Stimulated activated CD4-positive, alpha-beta T cell treated with anti-CD3 and anti-CD28 coated beads, Interleukin-4, amount 100 ng/mL, for 4 hours (primary cell): Measurements from ENCODE around the gene USP17L15.
A peak's percentile ranks its signal among the peaks of the same experiment; 100 is the strongest.
"Not testable (repeated sequence)": the region's sequence is repeated elsewhere in the genome, so short reads cannot be mapped to it uniquely, and the experiment has no call there.

Experiments
- DNase-seq, 2 experiments: peaks; one replicate each; pipeline ENCODE4 v3.0.0-alpha.2; 2020

USP17L15 gene

GRCh38 chr4:9234085-9234484 lies at the start of gene USP17L15:
Gene USP17L15 (plus strand): TSS chr4:9234385. CDS start chr4:9234385, 0 bp downstream.
- DNase-seq = not testable (repeated sequence)

GRCh38 chr4:9210357-9210756 lies 23.8 kb upstream of the USP17L15 start, which contains the start of gene USP17L10:
Gene USP17L10 (plus strand): TSS chr4:9210657. CDS start chr4:9210657, 0 bp downstream.
- DNase-seq = not testable (repeated sequence)

GRCh38 chr4:9214701-9215100 lies 19.5 kb upstream of the USP17L15 start:
- DNase-seq = not testable (repeated sequence)

- not testable (repeated sequence) for DNase-seq
Observed at GRCh38 chr4:9215105-9215504, 19.1 kb upstream of the USP17L15 start, which contains the start of gene USP17L11. Gene USP17L11 (plus strand): TSS chr4:9215405. CDS start chr4:9215405, 0 bp downstream.

GRCh38 chr4:9219852-9220251 lies 14.3 kb upstream of the USP17L15 start, which contains the start of gene USP17L12:
Gene USP17L12 (plus strand): TSS chr4:9220152. CDS start chr4:9220152, 0 bp downstream.
- not testable (repeated sequence) for DNase-seq

GRCh38 chr4:9224596-9224995 lies 9.6 kb upstream of the USP17L15 start, which contains the start of gene USP17L13:
Gene USP17L13 (plus strand): TSS chr4:9224896. CDS start chr4:9224896, 0 bp downstream.
- not testable (repeated sequence) for DNase-seq

GRCh38 chr4:9230249-9230648 lies 3.9 kb upstream of the USP17L15 start:
- DNase-seq = not testable (repeated sequence)

GRCh38 chr4:9238461-9238860 lies 4.3 kb downstream of the USP17L15 start:
- DNase-seq = not testable (repeated sequence)

- DNase-seq = not testable (repeated sequence)
Observed at GRCh38 chr4:9243579-9243978, 9.4 kb downstream of the USP17L15 start, which contains the start of gene USP17L17. Gene USP17L17 (plus strand): TSS chr4:9243879. CDS start chr4:9243879, 0 bp downstream.

GRCh38 chr4:9247953-9248680 lies 13.9 kb downstream of the USP17L15 start, which contains the start of gene USP17L18:
Gene USP17L18 (plus strand): TSS chr4:9248630. CDS start chr4:9248630, 0 bp downstream.
- not testable (repeated sequence) for DNase-seq

GRCh38 chr4:9253078-9253477 lies 18.9 kb downstream of the USP17L15 start, which contains the start of gene USP17L19:
Gene USP17L19 (plus strand): TSS chr4:9253378. CDS start chr4:9253378, 0 bp downstream.
- not testable (repeated sequence) for DNase-seq

GRCh38 chr4:9257824-9258223 lies 23.6 kb downstream of the USP17L15 start, which contains the start of gene USP17L20:
Gene USP17L20 (plus strand): TSS chr4:9258124. CDS start chr4:9258124, 0 bp downstream.
- DNase-seq = not testable (repeated sequence)

GRCh38 chr4:9262572-9262971 lies 28.4 kb downstream of the USP17L15 start, which contains the start of gene USP17L21:
Gene USP17L21 (plus strand): TSS chr4:9262872. CDS start chr4:9262872, 0 bp downstream.
- DNase-seq = not testable (repeated sequence)

- DNase-seq = not testable (repeated sequence)
Observed at GRCh38 chr4:9267319-9267718, 33.1 kb downstream of the USP17L15 start, which contains the start of gene USP17L22. Gene USP17L22 (plus strand): TSS chr4:9267619. CDS start chr4:9267619, 0 bp downstream.

- peak; percentile 9 to 11 for DNase-seq
Observed at GRCh38 chr4:9271719-9272118, 37.5 kb downstream of the USP17L15 start.
